Loucy (cell line): Measurements from ENCODE around the gene ZNF423.

ENCODE experiments used
- H2AFZ ChIP-seq: fragments of 200-600 bp; sonication (generic); 2 replicates; pipeline ENCODE4 v1.6.0; 2016; ENCODE audit warnings: antibody characterized with exemption, mild to moderate bottlenecking, low read length, moderate library complexity
- H3F3A ChIP-seq: fragments of 200-600 bp; 2 replicates; pipeline ENCODE4 v1.6.0; 2016; ENCODE audit warnings: antibody characterized with exemption, low read depth, mild to moderate bottlenecking
- H3K27me3 ChIP-seq: fragments of 200-600 bp; sonication (generic); 2 replicates; pipeline ENCODE4 v1.6.1; 2014; ENCODE audit warnings: low read length, mild to moderate bottlenecking; ENCODE audit not compliant: insufficient read depth, poor library complexity, severe bottlenecking
- H3K36me3 ChIP-seq: fragments of 200-600 bp; sonication (generic); 2 replicates; pipeline ENCODE4 v1.6.1; 2016; ENCODE audit warnings: low read length; ENCODE audit not compliant: insufficient read depth
- H3K4me1 ChIP-seq: fragments of 200-600 bp; sonication (generic); 2 replicates; pipeline ENCODE4 v1.5.1; 2014; ENCODE audit warnings: low read length, mild to moderate bottlenecking; ENCODE audit not compliant: insufficient read depth, poor library complexity, severe bottlenecking
- H3K4me2 ChIP-seq: fragments of 200-600 bp; sonication (generic); 2 replicates; pipeline ENCODE4 v1.6.0; 2014; ENCODE audit warnings: antibody characterized with exemption, low read length, low read depth, mild to moderate bottlenecking; ENCODE audit not compliant: poor library complexity, severe bottlenecking
- H3K4me3 ChIP-seq: fragments of 200-600 bp; sonication (generic); 2 replicates; pipeline ENCODE4 v1.5.1; 2014; ENCODE audit warnings: low read length, mild to moderate bottlenecking, mixed read lengths; ENCODE audit not compliant: poor library complexity, severe bottlenecking
- H3K79me2 ChIP-seq: fragments of 200-600 bp; sonication (generic); 2 replicates; pipeline ENCODE4 v1.6.1; 2014; ENCODE audit warnings: low read length; ENCODE audit not compliant: insufficient read depth
- H3K9ac ChIP-seq: fragments of 200-600 bp; sonication (generic); 2 replicates; pipeline ENCODE4 v1.6.0; 2014; ENCODE audit warnings: mild to moderate bottlenecking, low read depth, low read length, moderate library complexity; ENCODE audit not compliant: poor library complexity, severe bottlenecking
- H3K9me2 ChIP-seq: fragments of 200-600 bp; sonication (generic); replicated peaks from 2 replicates; pipeline ENCODE4 v1.6.1; 2016; ENCODE audit warnings: low read depth, low read length, mixed read lengths
- H3K9me3 ChIP-seq: fragments of 200-600 bp; sonication (generic); 2 replicates; pipeline ENCODE4 v1.6.1; 2014; ENCODE audit warnings: mild to moderate bottlenecking, antibody characterized with exemption, low read length, low read depth; ENCODE audit not compliant: insufficient read depth
- H4K20me1 ChIP-seq: fragments of 200-600 bp; sonication (generic); 2 replicates; pipeline ENCODE4 v1.6.0; 2014; ENCODE audit warnings: antibody characterized with exemption, low read length, mild to moderate bottlenecking; ENCODE audit not compliant: insufficient read depth, poor library complexity, severe bottlenecking
- EZH2phosphoT487 ChIP-seq: fragments of 200-600 bp; IDR thresholded peaks from 2 replicates; pipeline ENCODE4 v1.6.1; 2018; ENCODE audit warnings: antibody characterized with exemption, mild to moderate bottlenecking, moderate library complexity, borderline replicate concordance
- TF ChIP-seq, protein P1 (sequence below): fragments of 200-600 bp; sonication (generic); conservative IDR thresholded peaks from 2 replicates; pipeline ENCODE4 v1.5.1; 2014; ENCODE audit warnings: mild to moderate bottlenecking, antibody characterized with exemption, low read length

Gene ZNF423

GRCh38 chr16:49463529-49463928, 392.4 kb downstream of the ZNF423 start:
- peak overlapping the region; percentile 62 for H3K4me3 ChIP-seq
- H3K9ac ChIP-seq: peak overlapping the region; percentile 70
- no peaks in the 10 kb centered on the region for H3K79me2 ChIP-seq
- no peaks in the 10 kb centered on the region for H3K9me2 ChIP-seq
- H4K20me1 ChIP-seq: no peaks in the 10 kb centered on the region
- H3K9me3 ChIP-seq: no peaks in the 10 kb centered on the region
- H3K27me3 ChIP-seq: no peaks in the 10 kb centered on the region
- peaks cover 55% of the 10 kb centered on the region for H3K4me1 ChIP-seq
- H3K4me2 ChIP-seq: peak overlapping the region; percentile 84
- H2AFZ ChIP-seq: peak overlapping the region; percentile 35; the same call in 1 of the 2 replicates
- TF ChIP-seq, protein P1, sequence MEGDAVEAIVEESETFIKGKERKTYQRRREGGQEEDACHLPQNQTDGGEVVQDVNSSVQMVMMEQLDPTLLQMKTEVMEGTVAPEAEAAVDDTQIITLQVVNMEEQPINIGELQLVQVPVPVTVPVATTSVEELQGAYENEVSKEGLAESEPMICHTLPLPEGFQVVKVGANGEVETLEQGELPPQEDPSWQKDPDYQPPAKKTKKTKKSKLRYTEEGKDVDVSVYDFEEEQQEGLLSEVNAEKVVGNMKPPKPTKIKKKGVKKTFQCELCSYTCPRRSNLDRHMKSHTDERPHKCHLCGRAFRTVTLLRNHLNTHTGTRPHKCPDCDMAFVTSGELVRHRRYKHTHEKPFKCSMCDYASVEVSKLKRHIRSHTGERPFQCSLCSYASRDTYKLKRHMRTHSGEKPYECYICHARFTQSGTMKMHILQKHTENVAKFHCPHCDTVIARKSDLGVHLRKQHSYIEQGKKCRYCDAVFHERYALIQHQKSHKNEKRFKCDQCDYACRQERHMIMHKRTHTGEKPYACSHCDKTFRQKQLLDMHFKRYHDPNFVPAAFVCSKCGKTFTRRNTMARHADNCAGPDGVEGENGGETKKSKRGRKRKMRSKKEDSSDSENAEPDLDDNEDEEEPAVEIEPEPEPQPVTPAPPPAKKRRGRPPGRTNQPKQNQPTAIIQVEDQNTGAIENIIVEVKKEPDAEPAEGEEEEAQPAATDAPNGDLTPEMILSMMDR: no peak
- TF ChIP-seq EZH2phosphoT487: no peak
- 0 out of 2 replicates have a peak, but pooled peaks cover 8% of the 10 kb centered on the region for H3F3A ChIP-seq
- H3K36me3 ChIP-seq: no peaks in the 10 kb centered on the region

DNA sequence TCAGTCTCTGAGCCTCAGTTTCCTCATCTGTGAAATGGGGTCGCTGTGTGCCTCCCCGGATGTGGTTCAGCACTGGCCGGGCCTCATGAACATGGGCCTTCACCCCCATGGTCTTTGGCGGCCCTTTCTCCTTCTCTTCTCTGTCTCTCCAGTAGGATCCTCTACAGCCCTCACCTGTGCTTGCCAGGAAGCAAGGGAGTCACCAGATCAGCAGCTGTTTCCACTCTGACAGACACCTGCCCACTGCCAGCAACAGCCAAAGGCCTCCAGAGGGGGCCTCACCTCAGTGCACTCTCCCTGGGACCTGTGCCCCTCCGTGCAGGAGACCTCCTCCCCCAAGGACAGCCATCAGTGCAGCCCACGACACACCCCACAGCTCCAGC, 392.9 kb downstream of the ZNF423 start:
- Histone ChIP-seq H3K9ac (peak overlapping the region; percentile 70), H3K4me1 (peaks cover 59% of the 10 kb centered on the region), H3K4me3 (peak overlapping the region; percentile 62), H3K27me3 (no peaks in the 10 kb centered on the region), H3K4me2 (peak overlapping the region; percentile 84), H2AFZ (peak overlapping the region; percentile 35; the same call in 1 of the 2 replicates), H3K36me3 (no peaks in the 10 kb centered on the region), H3K9me2 (no peaks in the 10 kb centered on the region), H3K9me3 (no peaks in the 10 kb centered on the region), H4K20me1 (no peaks in the 10 kb centered on the region), H3K79me2 (no peaks in the 10 kb centered on the region), H3F3A (0 out of 2 replicates have a peak, but pooled peaks cover 8% of the 10 kb centered on the region)
- TF ChIP-seq, protein P1: no peak; the same call in 1 of the 2 replicates
- TF ChIP-seq EZH2phosphoT487: no peak

DNA sequence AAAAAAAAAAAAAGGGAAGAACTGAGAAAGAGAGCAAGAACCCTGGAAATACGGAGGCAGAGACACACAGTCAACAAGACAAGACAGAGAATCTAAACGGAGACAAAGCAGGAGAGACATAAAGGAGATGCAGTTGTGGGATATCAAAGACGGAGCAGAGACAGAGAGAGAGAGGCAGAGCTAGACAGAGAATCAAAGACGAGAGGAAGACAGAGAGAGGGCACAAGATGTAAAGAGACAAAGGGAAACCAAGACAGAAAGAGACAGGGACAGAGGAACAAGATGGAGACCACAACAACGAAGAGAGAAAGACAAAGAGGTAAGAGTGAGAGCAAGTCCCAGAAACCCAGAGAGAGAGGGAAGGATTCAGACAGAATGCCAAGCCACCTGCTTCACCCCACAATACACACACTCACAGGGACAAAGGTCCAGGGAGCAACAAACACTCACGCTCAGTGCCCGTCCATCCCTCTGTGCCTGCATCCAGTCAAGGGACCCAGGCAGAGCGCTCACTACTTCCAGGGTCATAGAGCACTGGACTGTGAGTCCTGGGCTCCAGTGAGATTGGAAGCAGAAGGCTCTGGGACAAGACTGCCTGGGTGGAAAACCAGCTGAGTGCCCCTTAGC, 393.4 kb downstream of the ZNF423 start:
- TF ChIP-seq, protein P1: no peak
- TF ChIP-seq EZH2phosphoT487: no peak
- no peak overlapping the region for H2AFZ ChIP-seq
- H3K79me2 ChIP-seq: no peaks in the 10 kb centered on the region
- H3K27me3 ChIP-seq: no peaks in the 10 kb centered on the region
- H3K9me2 ChIP-seq: no peaks in the 10 kb centered on the region
- peak overlapping the region; percentile 62 for H3K4me3 ChIP-seq
- 0 out of 2 replicates have a peak, but pooled peaks cover 8% of the 10 kb centered on the region for H3F3A ChIP-seq
- H3K9ac ChIP-seq: peak overlapping the region; percentile 70
- no peaks in the 10 kb centered on the region for H3K9me3 ChIP-seq
- H3K36me3 ChIP-seq: no peaks in the 10 kb centered on the region
- H3K4me1 ChIP-seq: peaks cover 59% of the 10 kb centered on the region
- H4K20me1 ChIP-seq: no peaks in the 10 kb centered on the region
- peak overlapping the region; percentile 84 for H3K4me2 ChIP-seq
